GM19239 (cell line): ENCODE measurements around the gene ASB8.
"Not testable (repeated sequence)": the region's sequence is repeated elsewhere in the genome, so short reads cannot be mapped to it uniquely, and the experiment has no call there.

Source experiments
- DNase-seq: peaks from one replicate; pipeline ENCODE4 v3.0.0; 2011; ENCODE audit warnings: low spot score; ENCODE audit not compliant: insufficient read length
- FAIRE-seq: peaks from 2 replicates; lab custom pipeline; 2011; peaks lifted over from hg19 to GRCh38; lab: Jason Lieb, UNC

The ASB8 gene

GRCh38 chr12:48183091-48183875 is 26.0 kb upstream of the ASB8 start, which contains the start of gene CCDC184:
Gene CCDC184, plus strand, starts transcription at chr12:48183644. Its CDS starts 479 bp downstream, at chr12:48184123.
- no peak for DNase-seq
- FAIRE-seq: peak; percentile 86

- no peak for FAIRE-seq
Observed at GRCh38 chr12:48182631-48183030, 25.3 kb upstream of the ASB8 start.

GRCh38 chr12:48180857-48181495 is 23.7 kb upstream of the ASB8 start:
- FAIRE-seq (no peak), DNase-seq (no peak)

More at GRCh38 chr12:48182631-48183030, 25.3 kb upstream of the ASB8 start:
- DNase-seq: no peak

- FAIRE-seq (no peak), DNase-seq (no peak)
Observed at GRCh38 chr12:48180424-48180823, 23.1 kb upstream of the ASB8 start.

GRCh38 chr12:48179466-48179865 is 22.2 kb upstream of the ASB8 start:
- DNase-seq: no peak
- FAIRE-seq: no peak

- no peak for FAIRE-seq
- DNase-seq: no peak
Observed at GRCh38 chr12:48177982-48178381, 20.7 kb upstream of the ASB8 start.

- no peak for DNase-seq
- no peak for FAIRE-seq
Observed at GRCh38 chr12:48176417-48176751, 19.1 kb upstream of the ASB8 start.

GRCh38 chr12:48175613-48176416 is 18.5 kb upstream of the ASB8 start:
- DNase-seq: no peak
- FAIRE-seq: no peak

- FAIRE-seq (no peak), DNase-seq (no peak)
Observed at GRCh38 chr12:48169011-48169410, 11.7 kb upstream of the ASB8 start.

- FAIRE-seq: peak; percentile 92
Observed at GRCh38 chr12:48165089-48165981, 8.0 kb upstream of the ASB8 start.

GRCh38 chr12:48164451-48164850 is 7.1 kb upstream of the ASB8 start:
- DNase-seq (no peak), FAIRE-seq (no peak)

More at GRCh38 chr12:48165089-48165981, 8.0 kb upstream of the ASB8 start:
- peak; percentile 38 for DNase-seq

- no peak for FAIRE-seq
- DNase-seq: no peak
Observed at GRCh38 chr12:48163150-48163747, 5.9 kb upstream of the ASB8 start.

- DNase-seq (no peak), FAIRE-seq (no peak)
Observed at GRCh38 chr12:48160807-48161206, 3.5 kb upstream of the ASB8 start.

- no peak for FAIRE-seq
- no peak for DNase-seq
Observed at GRCh38 chr12:48160046-48160445, 2.7 kb upstream of the ASB8 start.

GRCh38 chr12:48157889-48158370 is 615 bp upstream of the ASB8 start:
- no peak for DNase-seq
- peak; percentile 11 for FAIRE-seq

- DNase-seq: no peak
- no peak for FAIRE-seq
Observed at GRCh38 chr12:48156652-48157017, 680 bp downstream of the ASB8 start.

GRCh38 chr12:48155786-48156185 is 1.5 kb downstream of the ASB8 start:
- DNase-seq, FAIRE-seq: not testable (repeated sequence)

GRCh38 chr12:48151103-48151771 is 6.1 kb downstream of the ASB8 start:
- no peak for DNase-seq
- no peak for FAIRE-seq

GRCh38 chr12:48145981-48146380 is 11.3 kb downstream of the ASB8 start:
- no peak for DNase-seq
- no peak for FAIRE-seq
